Activated CD4-positive, alpha-beta T cell treated with anti-CD3 and anti-CD28 coated beads, Interleukin-2, amount 50 U/mL, for 4 hours (primary cell): ENCODE results near the gene NUCKS1.

Experiments
- DNase-seq, 2 experiments: peaks; one replicate each; pipeline ENCODE4 v3.0.0-alpha.2; 2020

Gene NUCKS1, protein sequence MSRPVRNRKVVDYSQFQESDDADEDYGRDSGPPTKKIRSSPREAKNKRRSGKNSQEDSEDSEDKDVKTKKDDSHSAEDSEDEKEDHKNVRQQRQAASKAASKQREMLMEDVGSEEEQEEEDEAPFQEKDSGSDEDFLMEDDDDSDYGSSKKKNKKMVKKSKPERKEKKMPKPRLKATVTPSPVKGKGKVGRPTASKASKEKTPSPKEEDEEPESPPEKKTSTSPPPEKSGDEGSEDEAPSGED

DNA sequence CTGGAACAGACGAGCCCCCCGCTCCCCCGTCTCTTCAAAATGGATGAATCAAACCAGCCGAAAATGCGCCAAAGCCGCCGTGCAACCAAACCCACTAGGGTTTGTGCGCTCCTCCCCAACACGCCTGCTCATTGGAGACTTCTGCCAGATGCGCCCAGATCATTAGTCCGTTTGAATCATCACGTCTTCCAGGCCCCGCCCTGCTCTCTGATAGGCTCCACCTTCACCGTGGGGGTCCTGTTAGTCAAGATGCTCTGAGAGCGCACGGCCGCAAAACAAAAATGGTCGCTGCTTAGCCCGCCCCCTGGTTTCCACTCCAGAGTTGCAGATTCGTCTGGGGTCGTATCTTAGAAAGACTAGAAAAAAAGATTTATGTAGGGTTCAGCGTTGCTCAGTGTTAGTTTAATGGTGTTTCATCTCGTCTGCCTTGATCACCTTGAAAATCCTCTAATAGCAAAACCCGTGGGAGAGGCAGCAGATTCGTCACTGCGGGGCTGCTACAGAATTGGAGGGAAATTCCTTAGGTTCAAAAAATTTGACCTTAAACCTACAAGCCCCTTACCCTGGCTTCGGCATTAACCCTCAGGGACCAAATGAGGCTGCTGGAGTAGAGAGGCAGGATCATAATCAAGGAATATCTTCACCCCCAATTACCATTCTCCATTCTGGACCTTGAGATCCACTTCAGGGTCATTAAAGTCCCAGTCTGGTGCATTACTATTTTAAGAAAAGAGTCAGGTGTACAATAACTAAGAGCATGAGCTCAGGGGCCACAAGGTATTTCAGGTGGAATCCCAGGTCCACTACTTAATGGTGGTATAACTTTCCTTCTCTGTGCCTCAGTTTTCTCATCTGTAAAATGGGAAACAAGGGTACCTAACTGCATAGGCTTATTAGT, at the start of gene NUCKS1:
Gene NUCKS1, minus strand, starts transcription at position 45 of the 898 bp plus-strand sequence. CDS start 209 bp downstream, outside the sequence.
- peak; percentile 96 to 97 for DNase-seq

DNA sequence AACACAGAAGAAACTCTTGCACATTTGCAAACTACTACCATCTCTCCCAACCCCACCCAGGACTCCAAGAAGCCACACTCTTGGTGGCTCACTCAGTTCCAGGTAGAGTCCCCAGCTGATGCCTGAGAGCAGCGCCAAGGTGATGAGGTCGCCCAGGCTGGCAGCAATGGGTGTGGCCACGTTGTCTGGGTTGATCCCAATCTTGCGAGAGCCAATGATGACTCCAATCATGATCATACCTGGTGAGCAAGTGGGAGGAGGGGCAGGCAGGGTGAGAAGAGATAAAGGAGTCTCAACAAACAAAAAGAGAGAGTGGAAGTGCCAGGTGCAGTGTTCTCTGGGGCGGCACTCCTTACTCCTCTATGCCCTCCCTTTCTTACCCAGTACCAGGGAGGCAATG, 48.6 kb upstream of the NUCKS1 start:
- no peak for DNase-seq

DNA sequence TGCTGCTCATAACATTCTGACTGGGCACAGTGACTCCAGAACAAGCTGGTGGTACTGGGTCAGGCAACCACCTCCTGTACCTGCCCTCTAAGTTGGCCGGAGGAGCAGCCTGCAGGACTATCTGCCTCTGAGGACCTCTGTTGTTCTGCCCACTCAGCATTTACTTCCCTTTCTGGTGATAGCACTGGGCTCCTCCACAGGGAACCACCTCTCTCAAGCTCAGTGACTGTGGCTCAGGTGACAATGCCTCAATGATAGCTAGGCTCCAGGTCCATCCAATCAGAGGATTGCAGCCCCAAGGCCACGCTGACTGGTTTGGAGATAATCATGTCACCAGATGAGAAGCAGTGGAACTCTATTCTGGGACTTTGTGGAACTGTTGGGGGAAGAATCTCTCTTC, 47.2 kb upstream of the NUCKS1 start:
- no peak for DNase-seq

DNA sequence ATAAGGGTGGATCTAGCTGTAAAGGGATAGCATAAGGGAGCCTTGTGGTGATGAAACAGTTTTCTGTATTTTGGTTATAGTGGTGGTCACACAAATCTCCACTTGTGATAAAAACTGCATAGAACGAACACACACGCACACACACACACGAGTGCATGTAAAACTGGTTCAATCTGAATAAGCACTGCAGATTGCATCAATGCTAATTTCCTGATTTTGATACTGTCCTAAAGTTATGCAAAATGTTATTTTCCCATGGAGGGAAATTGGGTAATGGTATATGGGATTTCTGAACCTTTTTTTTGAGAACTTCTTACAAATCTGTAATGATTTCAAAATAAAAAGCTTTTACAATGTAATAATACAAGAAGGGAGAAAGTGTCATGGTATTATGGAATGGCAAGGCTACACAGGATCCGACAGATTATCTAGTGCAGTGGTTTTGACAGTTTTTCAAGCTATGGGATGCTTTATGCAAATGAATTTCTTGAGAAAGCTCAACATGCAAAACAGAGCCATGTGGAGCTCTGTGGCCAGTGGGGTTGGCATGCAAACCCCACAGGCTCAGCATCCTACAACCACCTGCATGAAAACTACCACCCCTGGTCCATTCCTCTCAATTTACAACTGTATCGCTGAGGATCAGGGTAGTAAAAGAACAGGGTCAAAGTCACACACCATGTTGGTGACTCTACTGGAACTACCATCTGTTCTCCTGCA, 44.2 kb upstream of the NUCKS1 start:
- DNase-seq, result no peak

DNA sequence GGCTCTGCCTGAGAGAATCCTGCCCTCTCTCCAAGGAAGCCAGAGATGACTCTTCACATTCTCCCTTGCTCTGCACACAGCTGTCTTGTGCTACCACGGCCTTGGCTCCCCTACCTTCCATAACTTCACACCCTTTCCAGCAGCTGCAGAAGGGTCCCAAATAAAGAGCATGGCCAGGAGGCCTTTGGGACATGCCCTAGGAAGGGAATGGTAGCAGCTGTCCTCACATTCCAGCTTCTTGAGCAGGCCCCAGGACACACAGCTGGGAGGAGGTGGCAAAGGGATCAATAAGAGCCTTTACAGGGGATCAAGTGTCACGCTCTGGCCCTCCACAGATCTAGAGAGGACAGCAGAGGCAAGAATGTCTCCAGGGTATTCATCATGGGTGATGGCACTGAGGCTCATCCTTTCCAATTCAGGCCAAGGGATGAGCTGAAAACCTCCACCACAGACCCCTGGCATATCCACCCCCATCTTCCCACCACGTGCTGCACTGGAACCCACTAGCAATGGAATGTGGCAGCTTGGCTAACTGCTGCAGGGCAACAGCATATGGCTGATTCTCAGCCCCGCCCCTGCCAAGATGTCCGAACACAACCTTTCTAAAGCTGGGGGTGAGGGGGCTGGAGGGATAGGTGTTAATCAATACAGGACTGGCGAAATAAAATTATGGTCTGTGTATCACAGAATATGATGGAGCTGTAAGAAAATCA, 43.1 kb upstream of the NUCKS1 start:
- no peak for DNase-seq

DNA sequence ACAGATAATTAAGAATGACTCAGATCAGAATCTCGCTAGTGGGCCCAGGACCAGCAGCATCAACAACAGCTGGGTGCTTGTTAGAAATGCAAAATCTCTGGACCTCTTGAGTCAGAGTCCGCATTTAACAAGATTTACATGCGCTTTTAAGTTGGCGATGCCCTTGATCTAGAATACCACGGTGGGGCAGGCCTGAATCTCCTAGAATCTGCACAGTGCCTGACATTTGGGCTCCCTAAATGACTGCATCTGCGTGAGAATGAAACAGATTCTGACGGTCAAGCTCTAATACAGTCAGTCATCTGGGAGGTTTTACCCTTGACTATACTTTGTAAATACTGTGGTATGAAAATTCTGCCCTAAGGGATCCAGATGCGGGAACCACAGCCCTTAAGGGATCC, 42.5 kb upstream of the NUCKS1 start:
- DNase-seq, result no peak

DNA sequence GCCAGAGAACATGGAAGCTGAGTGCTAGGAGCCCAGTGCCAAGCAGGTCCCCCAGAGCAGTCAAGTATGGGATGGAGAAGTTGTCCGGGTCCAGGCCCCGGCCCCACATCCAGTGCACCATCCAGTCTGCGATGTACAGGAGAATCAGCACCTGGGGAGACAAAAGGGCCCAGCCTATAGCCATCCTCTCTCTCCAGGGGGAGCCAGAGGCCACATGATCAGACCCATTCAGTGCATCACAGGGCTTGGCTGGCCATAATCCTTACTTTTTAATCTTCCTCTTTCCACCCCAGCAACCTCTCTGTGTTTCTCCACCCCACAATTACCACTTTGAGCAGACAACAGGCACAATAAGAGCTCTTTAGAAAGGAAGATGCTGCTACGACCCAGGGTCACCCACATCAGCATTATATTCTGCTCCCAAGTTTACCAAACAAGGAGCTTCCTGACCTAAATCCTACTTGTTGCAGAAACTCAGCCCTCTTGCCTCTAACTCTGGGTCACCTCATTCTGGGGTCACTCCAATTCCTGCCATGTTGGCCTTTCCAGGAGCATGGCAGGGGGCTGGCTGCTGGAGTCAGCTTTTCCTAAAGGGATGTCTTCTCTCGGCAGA, 41.7 kb upstream of the NUCKS1 start:
- DNase-seq, result peak; percentile 54 to 55

DNA sequence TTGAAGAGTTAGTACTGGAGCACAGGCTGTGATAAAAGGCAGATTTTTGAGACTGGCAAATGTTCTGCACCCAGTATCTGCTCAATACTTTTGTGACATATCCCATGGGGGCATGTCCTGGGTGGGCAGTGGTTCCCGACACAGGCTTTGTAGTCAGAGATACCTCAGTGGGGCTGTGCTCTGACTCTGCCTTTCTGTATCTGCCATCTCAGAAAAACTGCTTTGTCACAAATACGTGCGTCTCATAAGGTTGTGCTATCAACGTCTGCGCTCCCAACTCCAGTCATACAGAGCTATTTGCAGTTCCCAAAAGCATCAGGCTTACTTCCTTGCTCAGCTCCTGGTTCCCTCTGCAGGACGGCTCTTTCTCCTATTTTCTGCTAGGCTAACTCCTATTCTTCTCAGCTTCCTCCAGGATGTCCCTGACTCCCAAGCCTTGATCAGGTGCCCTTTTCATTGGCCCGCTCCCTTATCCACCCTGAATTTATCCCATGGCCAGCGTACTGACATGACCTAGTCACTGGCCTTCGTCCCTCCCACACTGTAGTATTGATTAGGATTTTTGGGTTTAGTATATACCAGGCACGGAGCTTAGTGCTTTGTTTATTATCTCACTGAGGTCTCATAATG, 37.4 kb upstream of the NUCKS1 start:
- no peak for DNase-seq

DNA sequence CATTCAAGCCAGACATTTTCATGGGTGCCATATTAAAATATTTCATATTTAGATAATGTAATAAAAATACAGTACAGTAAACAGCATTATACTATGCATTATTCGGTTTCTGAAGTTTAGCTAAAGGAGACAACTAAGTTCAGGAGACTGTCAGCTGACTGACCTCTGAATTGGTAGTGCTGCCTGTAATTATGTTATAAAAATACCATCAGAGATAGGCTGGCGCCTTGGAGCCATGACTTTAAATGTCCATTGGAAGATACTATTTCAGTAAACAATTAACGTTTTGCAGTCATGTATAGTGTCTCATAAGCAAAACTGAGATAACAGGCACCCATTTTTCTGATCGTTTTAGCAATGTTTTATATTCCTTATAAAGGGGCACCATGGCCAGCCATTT, 36.6 kb upstream of the NUCKS1 start:
- no peak for DNase-seq

- DNase-seq, result no peak
Measured at GRCh38 chr1:205785446-205785845, 35.5 kb upstream of the NUCKS1 start.

DNA sequence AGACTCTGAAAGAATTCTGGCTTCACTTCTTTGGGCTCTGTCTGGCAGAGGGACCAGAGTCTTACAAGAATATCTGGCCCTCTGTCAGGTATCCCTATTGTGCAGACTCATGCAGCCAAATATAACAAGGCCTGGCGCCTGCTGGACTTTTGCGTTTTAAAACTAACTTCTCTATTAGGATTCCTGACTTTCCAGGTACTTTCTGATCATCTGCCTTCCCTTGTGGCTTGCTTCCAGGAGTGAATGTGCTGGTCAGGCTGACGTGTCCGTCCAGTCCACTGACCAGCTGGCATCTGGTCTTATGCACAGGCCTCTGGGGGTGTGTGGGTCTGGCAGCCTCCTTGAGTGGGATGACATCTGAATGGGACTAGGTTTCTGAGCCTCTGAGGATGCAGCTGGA, 33.9 kb upstream of the NUCKS1 start:
- no peak for DNase-seq

DNA sequence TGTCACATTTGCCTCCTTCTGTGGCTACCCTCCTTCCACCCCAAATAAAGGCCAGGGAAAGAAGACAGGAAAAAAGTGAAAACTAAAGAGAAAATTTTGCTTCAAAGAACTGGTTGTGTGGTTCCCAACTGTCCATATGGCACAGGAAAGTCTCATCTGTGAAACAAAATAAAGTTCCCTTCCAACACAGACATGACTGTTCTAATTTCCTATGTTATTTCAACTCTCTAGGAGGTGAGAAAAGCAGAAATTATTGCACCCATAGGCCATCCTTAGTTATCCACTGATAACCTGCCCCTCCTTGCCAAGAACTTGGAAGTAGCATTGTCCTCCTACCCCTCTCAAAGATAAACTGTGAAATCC, 33.4 kb upstream of the NUCKS1 start:
- no peak for DNase-seq

GRCh38 chr1:205782627-205783432, 32.8 kb upstream of the NUCKS1 start:
- DNase-seq, result no peak

GRCh38 chr1:205780335-205780734, 30.4 kb upstream of the NUCKS1 start:
- no peak for DNase-seq

- DNase-seq, result no peak
Measured at GRCh38 chr1:205777994-205778393, 28.0 kb upstream of the NUCKS1 start.

GRCh38 chr1:205775717-205776056, 25.7 kb upstream of the NUCKS1 start:
- DNase-seq, result no peak

- DNase-seq, result peak; percentile 80 to 81
Measured at GRCh38 chr1:205775015-205775716, 25.2 kb upstream of the NUCKS1 start, which contains the start of gene RAB29. Gene RAB29, minus strand, starts transcription at chr1:205775482. Its CDS starts 526 bp downstream, at chr1:205774956.

DNA sequence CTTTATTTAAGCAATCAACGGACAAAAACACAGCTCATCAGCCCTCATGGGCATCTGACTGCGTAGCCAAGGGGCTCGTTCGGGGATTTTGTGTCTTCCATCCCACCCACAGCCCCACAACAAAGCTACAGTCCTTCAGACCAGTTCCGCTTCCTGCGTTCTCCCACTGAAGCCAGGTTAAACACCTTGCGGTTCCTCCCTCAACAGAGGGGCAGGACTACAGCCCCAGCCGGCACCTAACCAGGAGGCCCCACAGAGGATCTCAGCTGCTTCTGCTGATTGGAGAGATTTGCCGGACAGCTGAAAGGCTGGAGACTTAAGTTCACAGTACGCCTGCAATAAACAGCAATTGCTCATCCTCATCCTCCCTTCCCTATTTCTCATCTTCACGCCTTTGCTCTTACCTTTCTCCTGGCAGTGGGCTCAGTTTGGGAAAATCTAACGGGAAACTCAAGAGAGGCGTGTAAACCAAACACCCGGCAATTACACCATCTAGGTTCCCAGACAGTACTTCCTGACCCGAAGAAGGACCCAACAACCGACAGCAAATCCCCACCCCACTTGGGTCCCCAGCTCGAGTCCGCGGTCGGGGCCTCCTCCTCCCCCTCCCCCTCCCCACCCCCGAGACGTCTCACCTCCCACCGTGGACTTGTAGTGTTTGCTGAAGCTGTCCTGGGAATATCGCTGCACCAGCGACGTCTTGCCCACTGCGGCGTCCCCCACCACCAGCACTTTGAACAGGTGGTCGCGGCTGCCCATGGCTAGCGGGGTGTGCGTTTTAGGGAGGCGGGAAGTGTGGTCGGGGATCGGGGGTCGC, 24.4 kb upstream of the NUCKS1 start:
- DNase-seq, result peak; percentile 17 to 18

GRCh38 chr1:205772607-205773032, 22.6 kb upstream of the NUCKS1 start:
- no peak for DNase-seq

- no peak for DNase-seq
Measured at GRCh38 chr1:205770618-205771017, 20.6 kb upstream of the NUCKS1 start.
